IMR-90 (cell line): ENCODE results near the gene ATP5PB. TPM values are rescaled to one million over a fixed set of nuclear protein-coding genes. Genes with fewer than 3 reads are reported as not detected.

Experiments used
- ATAC-seq: fragments of 200-7000 bp; cut with Tn5 transposase; 2 replicates; pipeline ENCODE4 v1.9.1; 2020; ENCODE audit warnings: low read depth, mild to moderate bottlenecking, moderate library complexity
- BruUV-seq: library from RNA; stranded (reverse); fragments of 400-500 nt; replicated peaks from 2 replicates; lab custom pipeline; 2021; lab: Mats Ljungman, UMichigan
- CTCF ChIA-PET: fragments of 300-600 bp; formaldehyde crosslinking; extraction: SDS; loops from one replicate; lab custom pipeline; 2021; ENCODE audit warnings: antibody characterized with exemption; lab: Yijun Ruan, JAX
- POLR2A ChIA-PET: fragments of 300-600 bp; sonication (Branson Sonifier 250); formaldehyde crosslinking; loops from one replicate; lab custom pipeline; 2022; ENCODE audit warnings: antibody characterized with exemption; ENCODE audit not compliant: unreplicated experiment; lab: Charles Lee
- DNase-seq: peaks from one replicate; pipeline ENCODE4 v3.0.0; 2013
- H2AFZ ChIP-seq: replicated peaks from 2 replicates; pipeline ENCODE3; 2013; ENCODE audit warnings: low read length, mild to moderate bottlenecking; ENCODE audit not compliant: poor library complexity
- H2AK5ac ChIP-seq: 2 replicates; pipeline ENCODE4 v1.6.1; 2013; ENCODE audit warnings: low read depth, low read length, inconsistent platforms
- H2AK9ac ChIP-seq: replicated peaks from 2 replicates; pipeline ENCODE3; 2013; ENCODE audit warnings: mild to moderate bottlenecking, low read depth, low read length, moderate library complexity; ENCODE audit not compliant: poor library complexity
- H2BK120ac ChIP-seq: 2 replicates; pipeline ENCODE4 v1.6.1; 2013; ENCODE audit warnings: low read depth, low read length, inconsistent platforms
- H2BK15ac ChIP-seq: 3 replicates; pipeline ENCODE4 v1.6.1; 2013; ENCODE audit warnings: low read depth, low read length, inconsistent platforms
- H2BK20ac ChIP-seq: 2 replicates; pipeline ENCODE4 v1.6.1; 2013; ENCODE audit warnings: low read depth, mild to moderate bottlenecking, inconsistent platforms, low read length, moderate library complexity
- H2BK5ac ChIP-seq: 2 replicates; pipeline ENCODE4 v1.6.1; 2013; ENCODE audit warnings: mild to moderate bottlenecking, low read depth, low read length, inconsistent platforms; ENCODE audit not compliant: poor library complexity, severe bottlenecking
- H3K14ac ChIP-seq: replicated peaks from 2 replicates; pipeline ENCODE4 v1.6.1; 2013; ENCODE audit warnings: low read depth, low read length, inconsistent platforms
- H3K18ac ChIP-seq: 2 replicates; pipeline ENCODE4 v1.6.1; 2013; ENCODE audit warnings: low read depth, low read length, control low read depth
- H3K23ac ChIP-seq: 2 replicates; pipeline ENCODE4 v1.6.1; 2013; ENCODE audit warnings: low read depth, low read length, inconsistent platforms
- H3K27ac ChIP-seq: 2 replicates; pipeline ENCODE4 v1.5.1; 2013; ENCODE audit warnings: mild to moderate bottlenecking, control low read depth, low read length; ENCODE audit not compliant: insufficient read depth
- H3K27me3 ChIP-seq: 2 replicates; pipeline ENCODE4 v1.6.1; 2013; ENCODE audit warnings: low read length; ENCODE audit not compliant: control insufficient read depth, insufficient read depth
- H3K36me3 ChIP-seq: 2 replicates; pipeline ENCODE4 v1.6.1; 2013; ENCODE audit warnings: low read length, mixed read lengths; ENCODE audit not compliant: control insufficient read depth, insufficient read depth
- H3K4ac ChIP-seq: 2 replicates; pipeline ENCODE4 v1.6.1; 2013; ENCODE audit warnings: low read depth, low read length, inconsistent platforms
- H3K4me1 ChIP-seq: 2 replicates; pipeline ENCODE4 v1.6.1; 2013; ENCODE audit warnings: low read length, mixed read lengths; ENCODE audit not compliant: control insufficient read depth, insufficient read depth
- H3K4me2 ChIP-seq: 2 replicates; pipeline ENCODE4 v1.6.1; 2013; ENCODE audit warnings: low read depth, mild to moderate bottlenecking, control low read depth, low read length, moderate library complexity
- H3K4me3 ChIP-seq: 2 replicates; pipeline ENCODE4 v1.5.1; 2013; ENCODE audit warnings: low read depth, mild to moderate bottlenecking, control low read depth, low read length, moderate library complexity; ENCODE audit not compliant: insufficient read depth
- H3K56ac ChIP-seq: 2 replicates; pipeline ENCODE4 v1.6.1; 2013; ENCODE audit warnings: low read length, inconsistent platforms; ENCODE audit not compliant: insufficient read depth; ENCODE audit errors: extremely low read depth
- H3K79me1 ChIP-seq, 2 experiments: 2 replicates each; pipeline ENCODE4 v1.6.1; 2013; ENCODE audit warnings: low read length in 2 of 2, inconsistent platforms in 1 of 2, low read depth in 1 of 2
- H3K9ac ChIP-seq: 2 replicates; pipeline ENCODE4 v1.6.1; 2013; ENCODE audit warnings: low read depth, low read length, control low read depth
- H3K9me1 ChIP-seq: 2 replicates; pipeline ENCODE4 v1.6.1; 2013; ENCODE audit warnings: low read length, inconsistent platforms; ENCODE audit not compliant: insufficient read depth
- H3K9me3 ChIP-seq: 2 replicates; pipeline ENCODE4 v1.6.1; 2013; ENCODE audit warnings: low read length; ENCODE audit not compliant: control insufficient read depth, insufficient read depth
- H4K20me1 ChIP-seq: 2 replicates; pipeline ENCODE4 v1.6.1; 2013; ENCODE audit warnings: low read length, inconsistent platforms; ENCODE audit not compliant: insufficient read depth
- H4K5ac ChIP-seq: 2 replicates; pipeline ENCODE4 v1.6.1; 2013; ENCODE audit warnings: mild to moderate bottlenecking, low read depth, low read length, control low read depth
- H4K8ac ChIP-seq, 2 experiments: 2 replicates each; pipeline ENCODE4 v1.6.1; 2013; ENCODE audit warnings: low read depth in 2 of 2, low read length in 2 of 2, control low read depth in 1 of 2, inconsistent platforms in 1 of 2
- H4K91ac ChIP-seq: 2 replicates; pipeline ENCODE4 v1.6.1; 2013; ENCODE audit warnings: low read depth, low read length, inconsistent platforms; ENCODE audit not compliant: insufficient read depth
- CEBPB ChIP-seq: IDR thresholded peaks from 2 replicates; pipeline ENCODE4 v1.6.1; 2012; ENCODE audit warnings: low read depth, low read length, improper control_type of control experiment
- MAZ ChIP-seq: IDR thresholded peaks from 2 replicates; pipeline ENCODE4 v1.6.1; 2012; ENCODE audit warnings: low read depth, mild to moderate bottlenecking, low read length, improper control_type of control experiment, moderate library complexity, borderline replicate concordance
- POLR2A ChIP-seq: IDR thresholded peaks from 2 replicates; pipeline ENCODE4 v1.6.1; 2012; ENCODE audit warnings: mild to moderate bottlenecking, low read depth, low read length
- RAD21 ChIP-seq: IDR thresholded peaks from 2 replicates; pipeline ENCODE4 v1.6.1; 2012; ENCODE audit warnings: low read length, improper control_type of control experiment
- RCOR1 ChIP-seq: IDR thresholded peaks from 2 replicates; pipeline ENCODE4 v1.6.1; 2012; ENCODE audit warnings: mild to moderate bottlenecking, low read length, improper control_type of control experiment; ENCODE audit not compliant: insufficient replicate concordance
- RFX5 ChIP-seq: IDR thresholded peaks from 2 replicates; pipeline ENCODE4 v1.8.0; 2012; ENCODE audit warnings: low read depth, mild to moderate bottlenecking, low read length, moderate library complexity
- SMC3 ChIP-seq: fragments of 150-350 bp; IDR thresholded peaks from 2 replicates; pipeline ENCODE4 v1.6.1; 2016; ENCODE audit warnings: low read depth, mild to moderate bottlenecking, antibody characterized with exemption, low read length, moderate library complexity
- WGBS, 2 experiments: methylation state at CpG; one replicate each; pipeline versions ENCODE4 v1.1.5 to v1.1.7; 2013; ENCODE audit warnings: missing lambda C conversion rate in 2 of 2; ENCODE audit not compliant: insufficient read length in 1 of 2; ENCODE audit errors: extremely low coverage in 2 of 2; 5-methylcytosine and 5-hydroxymethylcytosine counted together
- dilution Hi-C: fragments of 300-500 bp; cut with HindIII; formaldehyde crosslinking; loops from one replicate; pipeline ENCODE4 v1.14.3; 2018; ENCODE audit warnings: low sequenced_read_pairs; ENCODE audit not compliant: unreplicated experiment
- in situ Hi-C: fragments of 300-500 bp; cut with MboI; formaldehyde crosslinking; loops from 3 replicates; pipeline ENCODE4 v1.14.3; 2019; ENCODE audit warnings: low sequenced_read_pairs, inconsistent platforms, mixed read lengths
- intact Hi-C: fragments of 100-400 bp; cut with micrococcal nuclease; formaldehyde crosslinking; loops from 2 replicates; pipeline ENCODE4 v1.10.0; 2022
- polyA plus RNA-seq, 3 experiments: library from polyadenylated mRNA; depleted of rRNA; stranded (reverse); fragments of >200 nt; gene quantifications; 2 replicates each; pipeline ENCODE4 v1.2.3, GENCODE V29; 2012; ENCODE audit warnings: low replicate concordance in 1 of 3
- total RNA-seq: library from RNA; depleted of rRNA; stranded (reverse); fragments of >200 nt; gene quantifications from 2 replicates; pipeline ENCODE4 v1.2.3, GENCODE V29; 2012
- TF ChIP-seq, protein P1 (sequence below): conservative IDR thresholded peaks from 2 replicates; pipeline ENCODE4 v1.5.1; 2012; ENCODE audit warnings: mild to moderate bottlenecking, low read depth, low read length, improper control_type of control experiment

Gene ATP5PB
- total and polyA plus RNA-seq, 2 of the 4 experiments (the other 2 are of a cell fraction): 234 to 301 TPM

GRCh38 chr1:111399792-111400610 is 49.3 kb upstream of the ATP5PB start:
- Histone ChIP-seq H3K14ac (no peak overlapping the region), H3K4me3 (no peak overlapping the region), H3K4me1 (no peaks in the 10 kb centered on the region), H2BK20ac (no peak overlapping the region), H3K4ac (no peak overlapping the region), H3K23ac (no peak overlapping the region), H3K27me3 (peaks cover 24% of the 10 kb centered on the region), H3K4me2 (peak overlapping the region; percentile 76), H2BK120ac (no peak overlapping the region), H2AK5ac (no peak overlapping the region), H4K20me1 (no peaks in the 10 kb centered on the region), H2AFZ (no peak overlapping the region), H3K79me1 (no peaks in the 10 kb centered on the region), H2AK9ac (no peak overlapping the region), H4K91ac (no peak overlapping the region), H3K56ac (no peak overlapping the region), H4K8ac (no peak overlapping the region), H4K5ac (no peak overlapping the region), H3K9ac (no peak overlapping the region), H3K36me3 (no peaks in the 10 kb centered on the region), H3K9me3 (no peaks in the 10 kb centered on the region), H2BK5ac (no peak overlapping the region), H3K18ac (no peak overlapping the region), H3K9me1 (no peaks in the 10 kb centered on the region), H3K27ac (no peak overlapping the region), H2BK15ac (no peak overlapping the region)
- ATAC-seq: peak; percentile 63
- intact Hi-C loops (loop anchor here (1.0 to 10.0 kb wide), 4 partner anchors 55 to 370 kb away; no protein-coding TSS in a partner anchor), in situ Hi-C loops (no loop called here), dilution Hi-C loops (no loop called here)
- no CpG with 5 or more reads among the region's 9 CpGs for whole genome bisulfite sequencing, 2 experiments
- BruUV-seq: no TSS peak
- CTCF ChIA-PET: interaction anchor here (0.6 to 1.7 kb wide), 11 partner anchors 18 to 996 kb away, joined by 3 to 7 read pairs (median 3); no protein-coding TSS in a partner anchor
- peak; percentile 55 for DNase-seq
- TF ChIP-seq SMC3 (peak; percentile 75), RAD21 (peak; percentile 72), RCOR1 (no peak), CEBPB (peak; percentile 74), RFX5 (no peak), POLR2A (no peak), MAZ (no peak)
- TF ChIP-seq, protein P1, sequence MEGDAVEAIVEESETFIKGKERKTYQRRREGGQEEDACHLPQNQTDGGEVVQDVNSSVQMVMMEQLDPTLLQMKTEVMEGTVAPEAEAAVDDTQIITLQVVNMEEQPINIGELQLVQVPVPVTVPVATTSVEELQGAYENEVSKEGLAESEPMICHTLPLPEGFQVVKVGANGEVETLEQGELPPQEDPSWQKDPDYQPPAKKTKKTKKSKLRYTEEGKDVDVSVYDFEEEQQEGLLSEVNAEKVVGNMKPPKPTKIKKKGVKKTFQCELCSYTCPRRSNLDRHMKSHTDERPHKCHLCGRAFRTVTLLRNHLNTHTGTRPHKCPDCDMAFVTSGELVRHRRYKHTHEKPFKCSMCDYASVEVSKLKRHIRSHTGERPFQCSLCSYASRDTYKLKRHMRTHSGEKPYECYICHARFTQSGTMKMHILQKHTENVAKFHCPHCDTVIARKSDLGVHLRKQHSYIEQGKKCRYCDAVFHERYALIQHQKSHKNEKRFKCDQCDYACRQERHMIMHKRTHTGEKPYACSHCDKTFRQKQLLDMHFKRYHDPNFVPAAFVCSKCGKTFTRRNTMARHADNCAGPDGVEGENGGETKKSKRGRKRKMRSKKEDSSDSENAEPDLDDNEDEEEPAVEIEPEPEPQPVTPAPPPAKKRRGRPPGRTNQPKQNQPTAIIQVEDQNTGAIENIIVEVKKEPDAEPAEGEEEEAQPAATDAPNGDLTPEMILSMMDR: peak; percentile 70
- POLR2A ChIA-PET: interaction anchor here (0.6 kb wide), 1 partner anchor 367 kb away, joined by 3 read pairs; no protein-coding TSS in a partner anchor
